HG02759 (cell line): ENCODE results near the gene EBPL.
A peak's percentile ranks its signal among the peaks of the same experiment; 100 is the strongest.

Experiments
- ATAC-seq: cut with Tn5 transposase; IDR thresholded peaks from one replicate; pipeline ENCODE4 v1.9.1; 2021; ENCODE audit warnings: mild to moderate bottlenecking, moderate library complexity; ENCODE audit not compliant: unreplicated experiment

EBPL gene

DNA sequence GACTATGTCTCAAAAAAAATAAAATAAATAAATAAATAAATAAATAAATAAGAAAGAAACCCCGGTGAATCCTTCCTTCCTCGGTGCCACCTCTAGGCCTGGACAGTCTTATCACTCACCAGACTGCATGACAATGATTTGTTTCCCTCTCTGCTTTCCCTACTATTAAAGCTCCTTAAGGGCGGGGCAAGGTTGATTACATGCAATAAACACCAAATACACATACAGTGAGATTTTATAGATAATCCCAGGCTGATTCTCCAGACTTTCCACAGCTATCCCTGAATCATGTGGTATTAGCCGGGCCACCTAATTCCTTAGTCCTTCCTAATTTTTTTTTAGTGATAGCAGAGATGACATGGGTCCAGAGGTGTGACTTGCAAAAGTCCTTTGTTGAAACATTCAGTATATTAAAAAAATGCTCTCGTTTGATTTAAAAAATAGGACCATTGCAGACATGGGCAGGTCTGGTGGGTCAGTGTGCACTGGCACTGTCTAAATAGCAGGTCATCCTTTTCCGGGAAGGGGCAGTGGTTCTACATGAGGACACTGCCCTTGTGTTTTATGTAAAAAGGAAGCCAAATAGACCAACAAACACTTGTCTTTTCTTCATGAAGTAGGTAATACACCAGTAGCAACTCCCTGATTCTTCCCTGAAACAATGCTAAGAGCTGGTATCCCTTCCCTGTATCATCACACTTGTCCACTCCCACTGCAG is 14.5 kb downstream of the EBPL start:
- ATAC-seq, result no peak

DNA sequence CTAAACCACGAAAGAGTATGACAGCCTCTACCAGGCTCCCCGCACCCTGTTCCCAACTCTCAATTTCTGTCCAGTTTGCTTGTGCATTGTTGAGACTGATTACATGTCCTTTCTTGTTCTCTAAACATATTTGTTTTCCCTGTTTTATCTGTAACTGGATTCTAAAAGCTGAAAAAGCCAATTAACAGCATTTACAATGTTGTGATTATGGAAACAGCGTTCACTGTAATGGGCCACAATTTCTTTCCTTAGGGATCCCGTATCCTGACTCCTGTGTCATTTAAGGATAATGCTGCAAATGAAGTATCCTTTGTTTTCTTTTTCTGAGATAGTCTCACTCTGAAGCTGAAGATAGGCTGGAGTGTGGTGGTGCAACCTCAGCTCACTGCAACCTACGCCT is 20.5 kb downstream of the EBPL start:
- ATAC-seq, result no peak

DNA sequence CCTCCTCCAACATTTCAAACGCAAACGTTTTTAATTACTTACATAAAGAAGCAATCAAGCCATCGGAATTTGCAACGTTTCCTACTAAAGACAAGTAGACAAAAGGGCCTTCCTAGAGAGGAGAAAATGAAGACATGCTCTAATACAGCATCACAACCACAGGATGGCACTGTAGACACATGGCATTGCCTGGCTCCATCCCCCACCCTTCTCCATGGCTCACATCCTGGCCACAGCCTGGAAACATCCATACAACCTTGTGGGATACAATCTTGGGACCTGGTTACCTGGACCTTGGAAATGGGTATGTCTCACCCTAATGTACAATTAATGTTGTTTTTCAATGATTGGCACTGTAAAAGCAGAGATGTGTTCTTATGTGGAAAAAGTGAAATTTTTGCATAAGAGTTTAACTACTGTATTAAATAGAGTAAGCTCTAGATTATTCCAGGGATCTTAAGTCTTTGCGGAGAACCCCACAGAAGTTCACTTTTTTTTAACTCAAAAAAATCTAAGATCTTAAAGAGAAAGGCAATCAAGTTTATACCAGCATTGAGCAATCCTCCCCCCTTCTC is 21.5 kb downstream of the EBPL start:
- ATAC-seq, result no peak

DNA sequence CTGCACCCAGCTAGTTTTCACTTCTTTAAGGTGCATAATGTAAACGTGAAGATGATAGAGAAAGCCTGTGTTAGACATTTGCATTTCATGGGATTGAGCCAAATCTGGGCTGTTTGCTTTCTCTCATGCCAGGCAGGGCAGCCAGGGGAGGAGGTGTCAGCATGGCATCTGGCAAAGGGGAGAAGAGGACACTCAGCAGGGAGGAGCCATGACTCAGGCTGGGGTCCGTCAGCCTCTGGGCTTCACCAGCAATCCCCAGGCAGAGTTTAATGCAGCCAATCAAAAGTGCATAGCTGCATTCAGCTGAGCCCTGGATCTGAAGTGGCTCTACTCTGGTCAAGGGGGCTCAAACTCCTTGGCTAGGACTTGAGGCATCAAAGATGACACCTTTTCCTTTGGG is 23.5 kb downstream of the EBPL start:
- no peak for ATAC-seq

DNA sequence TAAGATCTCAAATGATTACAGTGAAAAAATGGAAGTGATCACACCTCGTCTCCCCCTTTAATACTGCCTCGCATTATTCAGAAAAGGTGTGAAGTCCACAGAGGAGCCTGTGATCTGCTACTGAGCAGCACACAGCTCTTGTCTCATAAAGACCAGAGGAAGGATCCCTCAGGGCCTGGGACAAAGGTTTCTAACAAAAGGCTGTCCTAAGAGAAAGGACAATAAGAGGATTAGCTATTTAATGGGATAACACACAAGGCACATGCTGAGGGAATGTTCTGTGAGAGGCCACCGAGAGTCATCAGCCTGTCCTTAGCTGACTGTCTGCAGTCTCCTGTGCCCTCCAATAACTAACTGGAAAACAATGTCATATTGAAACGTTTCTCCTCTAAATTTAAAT is 26.7 kb downstream of the EBPL start:
- no peak for ATAC-seq

DNA sequence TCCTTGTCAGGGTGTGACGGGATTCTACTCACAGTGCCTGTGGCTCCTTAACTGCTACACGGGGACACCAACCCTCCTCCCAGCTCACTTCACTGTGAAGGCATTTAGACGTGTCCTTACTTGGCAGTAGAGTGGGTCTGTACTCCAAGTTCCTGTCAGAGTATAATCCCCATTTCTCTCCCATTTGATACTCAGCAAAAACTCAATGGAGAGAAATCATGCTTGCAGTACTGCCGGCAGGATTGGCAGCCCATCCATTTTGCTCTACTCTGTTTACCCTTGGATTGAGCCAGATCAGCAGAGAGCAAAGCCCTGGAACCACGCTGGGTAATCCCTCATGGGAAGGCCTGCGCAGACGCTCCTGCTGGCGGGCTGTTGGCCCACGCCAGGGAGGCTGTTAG is 34.0 kb downstream of the EBPL start:
- no peak for ATAC-seq

DNA sequence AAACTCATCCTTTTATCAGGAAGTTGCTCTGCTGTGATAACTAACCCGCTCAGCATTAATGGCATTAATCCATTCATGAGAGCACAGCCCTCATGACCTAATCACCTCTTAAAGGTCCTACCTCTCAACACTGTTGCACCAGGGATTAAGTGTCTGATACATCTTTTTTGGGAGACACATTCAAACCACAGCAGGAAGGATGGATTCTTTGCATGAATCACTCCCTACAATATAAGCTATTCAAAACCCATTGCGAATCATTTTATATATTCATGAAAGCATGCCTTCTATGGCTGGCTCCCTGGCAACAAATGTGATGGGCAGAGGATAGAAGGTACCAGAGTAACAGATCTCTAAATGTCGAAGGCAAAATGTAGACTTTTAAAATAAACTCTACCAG is 35.4 kb downstream of the EBPL start:
- no peak for ATAC-seq

DNA sequence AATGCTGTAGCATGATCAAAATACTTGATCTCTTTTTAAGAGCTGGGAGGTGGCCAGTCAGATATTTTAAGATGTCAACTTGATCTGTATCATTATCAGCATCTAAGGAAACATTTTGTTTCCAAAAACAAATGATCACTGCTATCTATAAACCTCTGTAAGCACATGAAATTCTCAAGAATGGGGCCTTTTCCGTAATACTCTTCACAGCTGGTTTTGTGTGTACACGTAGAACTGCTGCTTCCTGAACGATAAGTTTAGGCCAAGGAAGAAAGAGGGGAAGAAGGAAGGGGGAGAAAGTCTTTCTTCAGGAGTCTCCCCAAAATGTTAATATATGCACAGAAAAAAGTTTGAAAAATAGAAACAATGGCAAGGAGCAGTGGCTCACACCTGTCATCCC is 37.3 kb downstream of the EBPL start:
- no peak for ATAC-seq

DNA sequence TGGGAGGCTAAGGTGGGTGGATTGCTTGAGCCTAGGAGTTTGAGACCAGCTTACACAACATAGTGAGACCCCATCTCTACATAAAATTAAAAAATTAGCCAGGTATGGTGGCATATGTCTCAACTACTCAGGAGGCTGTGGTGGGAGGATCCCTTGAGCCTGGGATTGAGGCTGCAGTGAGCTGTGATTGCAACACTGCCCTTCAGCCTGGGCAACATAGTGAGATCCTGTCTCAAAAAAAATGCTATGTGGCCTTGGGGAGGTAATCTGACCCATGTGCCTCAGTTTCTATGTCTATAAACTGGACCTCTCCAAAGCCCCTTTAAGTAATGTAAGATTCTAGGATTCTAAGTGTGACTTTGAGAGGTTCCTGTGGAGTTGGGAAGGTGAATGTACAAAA is 37.8 kb downstream of the EBPL start:
- no peak for ATAC-seq

DNA sequence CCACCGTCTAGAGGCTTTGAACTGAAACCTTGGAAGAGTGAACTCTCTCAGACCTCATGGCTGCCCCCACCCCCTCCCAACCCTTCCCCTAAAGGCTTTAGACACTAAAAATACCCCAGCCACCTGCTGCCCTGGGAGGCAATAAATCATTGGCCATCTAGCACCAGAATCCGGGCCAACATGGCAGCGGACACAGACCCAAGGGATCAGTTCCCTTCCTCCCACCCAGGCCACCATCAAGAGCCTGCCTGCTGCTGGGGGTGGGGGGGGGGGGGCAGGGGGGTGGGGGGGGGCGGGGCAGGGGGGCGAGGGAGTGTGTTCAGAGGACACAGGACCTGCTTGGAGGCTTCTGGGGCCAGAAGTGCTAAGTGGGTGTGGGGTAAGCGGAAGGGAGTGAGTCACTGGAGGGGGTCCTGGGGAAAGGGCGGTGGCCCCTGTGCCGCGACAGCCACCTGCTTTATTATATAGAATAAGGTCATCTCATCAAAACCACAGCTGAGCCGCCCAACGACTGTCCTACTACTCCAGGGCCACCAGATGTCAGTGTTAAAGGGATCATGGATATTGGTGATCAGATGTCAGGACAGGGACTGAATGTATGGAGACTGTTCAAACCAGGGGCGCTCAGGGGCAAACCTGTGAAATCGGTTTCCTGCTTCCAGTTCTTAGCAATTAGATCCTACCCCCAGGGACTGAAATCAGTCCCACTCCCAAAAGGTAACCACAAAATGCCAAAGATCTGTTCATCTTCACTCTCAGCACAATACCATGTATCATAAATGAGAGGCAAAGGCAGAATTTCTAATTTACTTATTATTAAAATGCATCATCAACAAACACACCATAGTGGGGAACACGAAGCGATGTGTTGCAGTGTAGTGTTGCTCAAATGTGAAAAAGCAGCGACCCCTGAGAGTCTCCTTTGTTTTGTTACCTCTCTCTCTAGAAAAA is 38.7 kb downstream of the EBPL start:
- no peak for ATAC-seq

DNA sequence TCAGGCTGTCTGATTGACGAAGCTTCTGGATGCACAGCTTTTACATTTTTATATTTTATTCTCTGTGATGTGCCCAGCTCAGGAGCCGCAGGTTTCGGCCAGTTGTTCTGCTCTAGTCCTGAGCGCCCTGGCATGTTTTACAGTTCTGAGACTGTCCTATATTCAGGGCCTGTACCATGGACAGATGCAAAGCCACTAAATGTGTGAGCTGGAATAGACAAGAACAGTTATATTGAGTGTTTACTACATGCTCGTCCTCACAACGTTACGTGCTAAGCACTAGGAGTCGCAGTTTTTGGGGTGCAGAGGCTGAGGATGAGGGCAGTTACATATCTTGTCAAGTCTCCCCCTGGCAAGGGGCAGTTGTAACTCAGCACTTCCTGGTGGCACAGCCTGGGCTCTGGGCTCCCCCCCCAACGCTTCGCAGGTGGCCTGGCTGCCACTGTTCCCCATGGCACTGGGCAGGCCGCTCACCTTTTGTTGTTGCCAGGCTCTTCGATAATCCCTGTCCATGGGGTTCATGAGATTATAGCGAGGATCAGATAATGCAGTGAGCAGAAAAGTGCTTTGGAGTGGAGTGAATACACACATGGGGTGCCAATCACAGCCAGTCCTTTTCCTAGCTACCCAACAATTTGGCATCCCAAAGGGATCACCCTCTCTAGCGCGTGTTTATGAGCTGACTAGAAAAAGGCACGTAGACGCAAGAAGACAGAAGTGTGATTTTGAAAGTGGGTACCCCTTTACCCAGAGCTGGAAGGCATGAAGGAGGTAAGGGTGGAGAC is 39.5 kb downstream of the EBPL start:
- no peak for ATAC-seq

DNA sequence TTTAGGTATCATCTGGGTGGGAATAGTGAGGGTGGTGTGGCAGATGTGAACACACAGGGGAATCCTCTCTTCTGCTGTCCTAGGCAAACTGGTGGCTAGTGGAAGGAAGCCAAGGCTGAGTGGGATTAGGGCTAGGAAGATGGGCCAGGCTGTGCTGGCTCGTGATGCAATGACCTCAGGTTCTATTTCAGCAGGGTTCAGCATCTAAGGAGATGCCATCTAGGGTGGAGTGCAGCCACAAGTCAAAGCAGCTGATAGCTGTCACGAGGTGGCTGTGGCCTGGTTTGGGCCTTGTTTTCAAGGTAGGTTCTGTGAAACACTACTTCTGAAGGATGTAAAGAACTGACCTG is 41.3 kb downstream of the EBPL start:
- no peak for ATAC-seq

DNA sequence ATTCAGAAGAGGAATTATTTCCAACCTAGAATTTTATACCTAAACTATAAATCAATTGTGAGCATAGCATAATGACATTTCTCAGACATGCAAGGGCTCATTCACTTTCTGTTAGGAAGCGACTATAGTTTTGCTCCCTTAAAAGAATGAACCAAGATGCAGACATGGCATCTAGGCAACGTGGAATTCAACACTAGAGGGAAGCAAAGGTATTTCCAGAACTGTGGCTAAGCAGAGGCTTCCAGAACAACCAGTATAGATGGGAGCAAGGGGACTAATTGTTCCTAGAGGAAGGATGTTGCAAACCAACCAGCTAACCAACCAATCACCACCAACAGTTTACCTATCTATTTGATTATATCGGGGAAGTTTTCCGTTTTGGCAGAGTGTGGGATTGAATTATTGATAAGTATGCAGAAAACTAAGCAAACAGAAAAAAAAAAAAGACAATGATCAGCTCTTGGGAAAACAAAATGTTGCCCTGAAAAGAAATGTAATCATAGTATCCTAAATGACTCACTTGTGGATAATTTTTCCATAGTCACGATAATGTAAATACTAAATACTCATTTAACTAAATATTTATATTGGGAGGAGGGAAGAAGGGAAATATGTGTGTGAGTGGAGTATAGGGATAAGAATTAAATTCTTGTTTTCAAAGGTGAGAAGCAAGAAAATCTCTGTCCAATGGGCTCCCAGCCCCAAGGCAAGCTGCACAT is 41.9 kb downstream of the EBPL start:
- no peak for ATAC-seq

DNA sequence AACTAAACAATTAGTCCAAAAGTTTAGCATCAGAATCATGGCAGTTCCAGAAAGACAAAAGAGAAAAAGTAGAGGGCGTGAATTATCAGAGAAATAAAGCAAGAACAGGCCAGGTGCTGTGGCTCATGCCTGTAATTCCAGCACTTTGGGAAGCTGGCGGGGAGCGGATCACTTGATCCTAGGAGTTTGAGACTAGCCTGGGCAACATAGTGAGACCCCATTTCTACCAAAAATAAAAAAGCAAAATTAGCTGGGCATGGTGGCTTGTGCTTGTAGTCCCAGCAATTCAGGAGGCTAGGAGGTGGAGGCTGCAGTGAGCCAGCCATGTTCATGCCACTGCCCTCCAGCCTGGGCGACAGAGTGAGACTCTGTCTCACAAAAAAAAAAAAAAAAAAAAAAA is 44.6 kb downstream of the EBPL start:
- ATAC-seq, result no peak

DNA sequence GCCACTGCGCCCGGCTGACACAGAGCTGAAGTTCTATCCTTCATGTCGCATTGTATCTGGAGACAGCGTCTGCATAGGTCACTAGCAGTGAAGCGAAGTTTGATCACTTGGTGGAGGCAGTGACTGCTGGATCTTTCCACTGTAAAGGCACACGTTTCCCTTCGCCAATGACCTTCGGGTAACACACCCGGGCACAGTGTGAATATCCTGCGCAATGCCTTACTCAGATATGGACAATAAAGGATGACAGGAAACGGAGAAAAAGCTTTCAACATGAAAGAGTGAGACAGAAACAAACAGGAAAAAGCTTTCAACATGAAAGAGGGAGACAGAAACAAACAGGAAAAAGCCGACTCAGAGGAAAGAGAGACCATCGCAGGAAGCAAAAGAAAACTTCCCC is 45.8 kb downstream of the EBPL start:
- no peak for ATAC-seq

DNA sequence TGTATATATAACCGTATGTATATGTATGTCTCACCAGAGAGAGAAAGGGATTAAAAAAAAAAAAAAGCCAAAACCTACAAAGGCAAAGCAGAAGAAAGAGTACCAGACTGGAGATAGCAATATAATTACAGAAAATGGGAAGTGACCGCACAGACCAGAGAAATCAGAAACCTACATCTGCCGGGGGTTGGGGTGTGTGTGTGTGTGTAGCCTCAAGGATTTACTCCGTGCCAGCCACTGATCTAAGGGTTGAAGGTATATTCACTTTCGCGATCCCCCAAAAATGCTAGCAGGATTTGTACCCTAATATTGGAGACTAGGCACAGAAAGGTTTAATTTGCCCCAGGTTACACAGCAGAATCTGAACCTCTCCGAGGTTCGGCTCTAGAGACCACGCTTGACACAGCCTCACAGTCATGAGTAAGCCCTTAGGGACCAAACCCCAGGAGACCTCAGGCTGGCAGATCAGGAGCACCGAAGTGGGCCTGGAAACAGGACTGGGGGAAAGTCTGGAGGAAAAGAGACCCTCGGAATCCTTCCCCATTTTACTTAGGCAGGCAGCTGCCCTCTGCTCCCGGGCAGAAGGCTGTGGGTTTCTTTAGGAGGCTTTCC is 48.1 kb downstream of the EBPL start:
- peak; percentile 58 for ATAC-seq

DNA sequence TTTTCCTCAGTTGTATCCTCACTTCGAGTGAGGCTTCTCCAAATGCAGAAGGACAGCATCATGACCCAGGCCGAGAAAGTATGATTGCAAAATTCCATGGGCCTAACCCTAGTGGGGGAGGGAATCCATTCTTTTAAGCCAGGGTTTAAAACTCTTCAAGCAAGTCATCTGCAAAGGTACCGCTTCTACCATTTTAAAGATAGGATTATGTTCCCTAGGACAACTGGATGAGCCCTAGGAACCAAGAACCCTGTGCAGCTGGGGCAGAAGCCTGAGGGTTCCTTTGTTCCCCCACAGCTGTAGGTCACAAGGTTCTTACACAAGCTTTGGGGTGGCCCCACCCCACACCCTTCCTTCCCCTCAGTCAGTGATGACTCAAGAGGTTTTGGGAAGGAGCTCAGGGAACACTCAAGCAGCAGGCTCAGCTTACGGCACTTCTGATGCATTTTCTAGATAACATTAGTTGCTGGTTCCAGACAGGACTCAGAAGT is 49.4 kb downstream of the EBPL start:
- ATAC-seq, result no peak

DNA sequence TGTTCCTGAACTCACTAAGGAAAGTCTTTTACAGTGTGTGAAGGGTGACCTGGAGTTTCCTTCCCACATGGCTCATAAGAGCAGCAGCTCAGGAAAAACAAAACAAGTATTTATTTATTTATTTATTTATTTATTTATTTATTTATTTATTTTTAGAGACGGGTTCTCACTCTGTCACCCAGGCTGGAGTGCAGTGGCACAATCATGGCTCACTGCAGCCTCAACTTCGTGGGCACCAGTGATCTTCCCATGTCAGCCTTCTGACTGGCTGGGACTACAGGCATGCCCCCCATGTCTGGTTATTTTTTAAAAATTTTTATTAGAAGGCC is 52.6 kb downstream of the EBPL start:
- no peak for ATAC-seq

DNA sequence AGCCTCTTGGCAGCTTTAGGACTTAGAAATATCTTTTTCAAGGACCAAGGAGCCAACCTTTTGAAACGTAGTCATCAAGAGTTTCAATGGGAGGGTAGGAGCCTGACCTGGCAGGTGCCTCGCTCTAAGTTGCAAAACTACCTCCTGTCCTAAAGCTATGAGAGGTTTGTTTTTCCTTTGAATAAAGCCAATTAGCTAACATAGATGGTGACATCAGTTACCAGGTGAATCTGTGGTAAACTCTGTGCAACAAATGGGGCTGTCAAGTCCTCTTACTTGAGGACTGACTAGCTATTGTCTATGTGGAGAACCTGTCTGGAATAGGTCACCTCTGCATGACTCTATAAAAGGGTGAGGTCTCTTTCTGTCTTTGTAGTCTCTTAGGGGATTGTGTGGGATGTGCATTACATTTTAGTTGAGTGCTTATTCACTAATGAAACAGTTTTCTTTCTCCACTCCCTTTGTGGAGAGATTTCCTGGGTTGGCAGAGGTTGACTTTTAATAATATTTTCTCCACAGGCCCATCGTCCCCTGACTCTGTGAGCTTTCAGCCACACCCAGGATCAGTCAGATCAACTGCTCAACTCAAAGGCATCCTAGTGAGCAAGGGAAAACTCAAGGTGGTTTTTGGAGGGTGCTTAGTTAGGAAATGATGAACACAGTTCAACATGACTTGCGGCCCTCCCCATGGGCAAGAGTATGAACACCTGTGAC is 53.1 kb downstream of the EBPL start:
- no peak for ATAC-seq

DNA sequence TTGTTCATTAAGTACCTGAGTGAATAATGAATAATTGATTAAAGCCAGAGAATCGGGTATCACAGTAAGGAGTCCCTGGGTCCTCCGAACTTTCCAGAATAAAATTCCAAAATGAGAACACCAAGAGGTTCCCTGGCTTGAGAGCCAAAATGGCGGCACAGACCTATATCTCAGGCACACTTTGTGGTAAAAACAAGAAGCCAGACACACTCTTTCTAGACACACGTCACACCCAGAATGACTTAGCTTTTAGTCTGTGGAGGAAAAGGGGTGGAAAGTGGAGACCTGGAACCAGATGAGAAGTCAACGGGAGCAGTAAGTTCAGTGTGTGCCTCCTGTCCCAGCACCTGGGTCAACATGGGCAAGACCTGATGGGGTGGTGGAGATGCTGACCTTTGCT is 54.6 kb downstream of the EBPL start:
- ATAC-seq, result no peak
